ENCODE data around the gene PPID. TPM values are rescaled to one million over a fixed set of nuclear protein-coding genes. Genes with fewer than 3 reads are reported as not detected.

The PPID gene
- total and polyA plus RNA-seq, 9 donors = 10.9 to 54.8 (median 14.8) TPM

GRCh38 chr4:158676076-158676475 lies 47.1 kb downstream of the PPID start:
- Histone ChIP-seq H3K36me3 (no peaks in the 10 kb centered on the region), H3K4me3 (no peak overlapping the region), H3K27ac (no peak overlapping the region), H3K4me1 (ENCODE audit: insufficient read depth) (peaks cover 5% of the 10 kb centered on the region), H3K27me3 (no peaks in the 10 kb centered on the region), H3K9me3 (no peaks in the 10 kb centered on the region)
- DNase-seq = no peak
- 77 to 90% (median 78%) methylated on average over 5 of the region's 5 CpGs for WGBS, 3 donors
- intact Hi-C loops (cut with DNase I) = no loop called here
- TF ChIP-seq POLR2A (IDR thresholded peaks at IDR 0.05) (no peak), CTCF (IDR thresholded peaks at IDR 0.05) (no peak), EP300 (IDR thresholded peaks at IDR 0.05) (no peak)

GRCh38 chr4:158673633-158674032 lies 49.6 kb downstream of the PPID start:
- H3K4me1 ChIP-seq (ENCODE audit: insufficient read depth) = peaks cover 5% of the 10 kb centered on the region
- TF ChIP-seq CTCF (IDR thresholded peaks at IDR 0.05) = no peak
- no peak for TF ChIP-seq POLR2A (IDR thresholded peaks at IDR 0.05)
- TF ChIP-seq EP300 (IDR thresholded peaks at IDR 0.05) = no peak
- H3K9me3 ChIP-seq = no peaks in the 10 kb centered on the region
- no peaks in the 10 kb centered on the region for H3K27me3 ChIP-seq
- no peaks in the 10 kb centered on the region for H3K36me3 ChIP-seq
- 78 to 83% (median 80%) methylated on average over 3 of the region's 3 CpGs for WGBS, 3 donors
- no peak overlapping the region for H3K4me3 ChIP-seq
- intact Hi-C loops (cut with DNase I) = no loop called here
- no peak overlapping the region for H3K27ac ChIP-seq
- no peak for DNase-seq

- intact Hi-C loops (cut with DNase I) = no loop called here
- 0 to 1% (median 0%) methylated on average over 60 of the region's 60 CpGs for WGBS, 3 donors
These were observed 51.0 kb downstream of the PPID start, which contains the start of gene ETFDH for GRCh38 chr4:158671915-158672806. Gene ETFDH, plus strand, starts transcription at chr4:158672296. Its CDS starts 161 bp downstream, at chr4:158672457.

GRCh38 chr4:158671665-158671914 lies 51.6 kb downstream of the PPID start, which contains the start of gene C4orf46:
Gene C4orf46, minus strand, starts transcription at chr4:158671887. Its CDS starts 86 bp downstream, at chr4:158671801.
- intact Hi-C loops (cut with DNase I) = no loop called here
- Histone ChIP-seq H3K27me3 (no peaks in the 10 kb centered on the region), H3K4me3 (peak within 1 kb of the TSS; percentile 81), H3K9me3 (no peaks in the 10 kb centered on the region), H3K4me1 (ENCODE audit: insufficient read depth) (peaks cover 5% of the 10 kb centered on the region), H3K36me3 (no peaks in the 10 kb centered on the region), H3K27ac (peak within 1 kb of the TSS; percentile 90 to 98)
- TF ChIP-seq POLR2A (IDR thresholded peaks at IDR 0.05) = no peak
- no peak for TF ChIP-seq EP300 (IDR thresholded peaks at IDR 0.05)
- no peak for TF ChIP-seq CTCF (IDR thresholded peaks at IDR 0.05)
- WGBS, 3 donors = 0 to 2% (median 1%) methylated on average over 20 of the region's 20 CpGs
- no peak for DNase-seq

More at GRCh38 chr4:158671915-158672806, 51.0 kb downstream of the PPID start, which contains the start of gene ETFDH:
- Histone ChIP-seq H3K36me3 (no peaks in the 10 kb centered on the region), H3K4me1 (ENCODE audit: insufficient read depth) (peaks cover 5% of the 10 kb centered on the region), H3K27ac (peak within 1 kb of the TSS; percentile 90 to 98), H3K4me3 (peak within 1 kb of the TSS; percentile 81), H3K9me3 (no peaks in the 10 kb centered on the region), H3K27me3 (no peaks in the 10 kb centered on the region)
- DNase-seq = peak; percentile 98 to 99 (median 99)
- TF ChIP-seq EP300 (IDR thresholded peaks at IDR 0.05) = peak; percentile 44
- TF ChIP-seq POLR2A (IDR thresholded peaks at IDR 0.05) = peak; percentile 84
- TF ChIP-seq CTCF (IDR thresholded peaks at IDR 0.05) = peak; percentile 60 to 79 (median 78)

All from ovary (tissue), 9 donors.